Aorta (tissue), 5 donors: Measurements from ENCODE around the gene IRX5. TPM values are rescaled to one million over a fixed set of nuclear protein-coding genes. Genes with fewer than 3 reads are reported as not detected.

Experiments used
- ATAC-seq: fragments of 200-7000 bp; cut with Tn5 transposase; one replicate; pipeline ENCODE4 v1.9.1; 2022; ENCODE audit warnings: moderate library complexity; ENCODE audit not compliant: low FRiP score
- DNase-seq, 2 donors: peaks; one replicate each; pipeline ENCODE4 v3.0.0-alpha.2; 2020
- H3K27ac ChIP-seq, 2 donors: one replicate each; pipeline ENCODE4 v1.5.1; 2013; ENCODE audit warnings: low read length in 2 of 2, mild to moderate bottlenecking in 2 of 2, moderate library complexity in 2 of 2, control low read depth in 1 of 2, inconsistent platforms in 1 of 2, low read depth in 1 of 2
- H3K27me3 ChIP-seq, 2 donors: one replicate each; pipeline ENCODE4 v1.6.1; 2013; ENCODE audit warnings: control low read depth in 1 of 2, low read length in 1 of 2, mild to moderate bottlenecking in 1 of 2, moderate library complexity in 1 of 2; ENCODE audit not compliant: insufficient read depth in 2 of 2, control insufficient read depth in 1 of 2
- H3K36me3 ChIP-seq, 2 donors: one replicate each; pipeline ENCODE4 v1.6.1; 2013; ENCODE audit warnings: control low read depth in 1 of 2, low read length in 1 of 2, mild to moderate bottlenecking in 1 of 2; ENCODE audit not compliant: insufficient read depth in 2 of 2, control insufficient read depth in 1 of 2
- H3K4me1 ChIP-seq, 2 donors: one replicate each; pipeline ENCODE4 v1.6.1; 2013; ENCODE audit warnings: low read length in 2 of 2, control low read depth in 1 of 2, mild to moderate bottlenecking in 1 of 2, moderate library complexity in 1 of 2; ENCODE audit not compliant: insufficient read depth in 2 of 2, control insufficient read depth in 1 of 2
- H3K4me3 ChIP-seq, 2 donors: one replicate each; pipeline ENCODE4 v1.5.1; 2013; ENCODE audit warnings: low read length in 2 of 2, control low read depth in 1 of 2, mild to moderate bottlenecking in 1 of 2
- H3K9me3 ChIP-seq: one replicate; pipeline ENCODE4 v1.6.1; 2013; ENCODE audit warnings: mild to moderate bottlenecking, low read length; ENCODE audit not compliant: control insufficient read depth
- WGBS, 2 donors: extraction: QIAGEN DNeasy Blood & Tissue Kit; methylation state at CpG; one replicate each; pipeline ENCODE4 v1.1.7; 2013; 5-methylcytosine and 5-hydroxymethylcytosine counted together
- intact Hi-C, 2 donors: fragments of 100-400 bp; cut with DNase I; formaldehyde crosslinking; loops; one replicate each; pipeline versions ENCODE4 v1.14.2 to v1.15.0; 2022
- polyA plus RNA-seq, 2 donors: library from polyadenylated mRNA; stranded (reverse); fragments of 200-250 nt; gene quantifications; one replicate each; pipeline ENCODE4 v1.2.3, GENCODE V29; 2013
- total RNA-seq, 2 donors: library from RNA; stranded (reverse); fragmentation: NEBNext Ultra II Directional; extraction: Animal tissue kit (Norgen Biotek cat#: 25700); gene quantifications; one replicate each; pipeline ENCODE4 v1.2.1, GENCODE V29; 2021
- donor health status: healthy with polysubstance abuse.
- donor health status: Bipolar disorder and iron deficiency.
- donor health status: DM: no; HTN: no; CAD: no.
- donor health status: DM: no; HTN: no; CAD: no.
- donor health status: DM: yes; HTN: yes; CAD: no.

The IRX5 gene
- total and polyA plus RNA-seq, 4 donors, result 0.91 to 1.7 (median 0.96) TPM; not detected in 1

DNA sequence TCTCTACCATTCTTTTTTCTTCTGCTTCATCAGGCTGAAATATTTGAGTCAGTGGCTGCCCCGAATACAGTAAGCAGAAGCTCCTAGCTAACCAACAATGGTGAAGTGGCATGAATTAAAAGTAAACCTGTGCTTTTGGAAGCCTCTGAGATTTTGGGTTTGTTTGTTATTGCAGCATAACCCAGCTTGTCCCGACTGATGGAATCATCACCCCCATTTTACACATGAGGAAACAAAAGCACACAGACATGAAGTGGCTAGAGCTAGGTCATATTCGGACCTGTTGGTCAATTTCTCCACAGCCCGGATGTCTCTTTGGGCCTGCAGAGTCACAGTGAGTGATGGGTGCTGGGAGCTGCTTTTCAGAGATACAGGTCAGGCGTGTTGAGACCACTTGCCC is 39.4 kb downstream of the IRX5 start:
- H3K9me3 ChIP-seq, result no peaks in the 10 kb centered on the region
- ATAC-seq (no peak), DNase-seq (no peak)
- H3K27me3 ChIP-seq, result peaks cover 0 to 2% of the 10 kb centered on the region in 2 donors
- intact Hi-C loops, result no loop called here
- H3K27ac ChIP-seq, result no peak overlapping the region
- H3K36me3 ChIP-seq, result no peaks in the 10 kb centered on the region
- no peaks in the 10 kb centered on the region for H3K4me1 ChIP-seq
- WGBS, 2 donors, result 86 to 93% methylated on average over 5 of the region's 5 CpGs
- H3K4me3 ChIP-seq, result no peak overlapping the region

DNA sequence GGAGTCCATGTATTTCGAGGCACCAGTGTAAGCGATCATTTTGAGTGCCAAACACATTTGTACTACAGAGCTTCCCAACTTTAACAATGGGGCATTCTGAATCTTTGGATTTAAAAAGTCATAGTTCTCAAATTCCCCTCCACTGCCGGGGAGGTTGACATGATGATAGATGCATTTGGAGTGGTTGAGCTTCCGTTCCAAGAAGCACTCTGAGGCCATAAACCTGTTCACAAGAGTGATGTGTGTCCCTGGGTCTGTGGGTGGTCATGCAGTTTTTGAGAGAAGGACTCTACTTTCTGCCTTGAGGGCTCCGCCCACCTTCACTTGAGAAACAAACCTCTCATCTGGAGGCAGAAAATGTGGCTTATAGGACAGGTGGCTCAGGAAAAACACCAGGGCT is 43.7 kb downstream of the IRX5 start:
- 37 to 39% methylated on average over 5 of the region's 5 CpGs for WGBS, 2 donors
- no peaks in the 10 kb centered on the region for H3K9me3 ChIP-seq
- DNase-seq (no peak), ATAC-seq (no peak)
- H3K27me3 ChIP-seq, result peaks cover 0 to 2% of the 10 kb centered on the region in 2 donors
- H3K4me1 ChIP-seq, result no peaks in the 10 kb centered on the region
- H3K27ac ChIP-seq, result no peak overlapping the region
- no peaks in the 10 kb centered on the region for H3K36me3 ChIP-seq
- intact Hi-C loops, result no loop called here
- H3K4me3 ChIP-seq, result no peak overlapping the region

DNA sequence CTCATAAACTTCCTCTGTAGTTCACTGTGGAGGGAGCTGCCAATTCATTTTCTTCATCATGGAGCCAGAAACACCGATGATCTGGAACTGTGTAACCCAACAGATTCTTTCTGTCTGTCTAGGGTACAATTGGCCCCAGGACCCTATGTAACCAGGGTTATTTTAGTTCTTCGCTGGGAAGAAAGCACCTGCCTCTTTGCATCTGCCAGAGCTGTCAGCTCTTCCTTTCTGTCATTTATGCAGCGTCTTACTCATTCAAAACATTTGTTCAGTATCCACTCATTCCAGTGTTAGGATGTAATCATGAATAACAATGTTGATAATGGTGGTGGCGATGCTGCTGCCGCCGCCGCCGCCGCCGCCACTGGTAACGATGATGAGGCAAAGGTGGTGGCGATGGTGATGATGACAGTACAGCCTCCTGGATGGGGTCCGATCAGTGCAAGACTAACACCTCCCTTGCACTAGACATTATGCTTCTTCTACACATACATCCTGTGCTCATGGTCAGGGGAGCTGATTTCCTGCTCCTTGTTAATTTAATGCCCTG is 46.1 kb downstream of the IRX5 start:
- H3K27me3 ChIP-seq, result peaks cover 0 to 2% of the 10 kb centered on the region in 2 donors
- ATAC-seq (no peak), DNase-seq (no peak)
- 93 to 95% methylated on average over 13 of the region's 13 CpGs for WGBS, 2 donors
- no peak overlapping the region for H3K27ac ChIP-seq
- no peaks in the 10 kb centered on the region for H3K36me3 ChIP-seq
- intact Hi-C loops, result no loop called here
- no peaks in the 10 kb centered on the region for H3K9me3 ChIP-seq
- no peaks in the 10 kb centered on the region for H3K4me1 ChIP-seq
- H3K4me3 ChIP-seq, result no peak overlapping the region

- Histone ChIP-seq H3K4me3 (no peak overlapping the region), H3K4me1 (no peaks in the 10 kb centered on the region), H3K27ac (no peak overlapping the region), H3K36me3 (no peaks in the 10 kb centered on the region), H3K27me3 (peaks cover 0 to 2% of the 10 kb centered on the region in 2 donors), H3K9me3 (no peaks in the 10 kb centered on the region)
- DNase-seq, result no peak
- 77 to 82% methylated on average over 4 of the region's 4 CpGs for WGBS, 2 donors
- ATAC-seq, result no peak
- intact Hi-C loops, result no loop called here
These were observed 46.5 kb downstream of the IRX5 start for GRCh38 chr16:54977211-54977610.

DNA sequence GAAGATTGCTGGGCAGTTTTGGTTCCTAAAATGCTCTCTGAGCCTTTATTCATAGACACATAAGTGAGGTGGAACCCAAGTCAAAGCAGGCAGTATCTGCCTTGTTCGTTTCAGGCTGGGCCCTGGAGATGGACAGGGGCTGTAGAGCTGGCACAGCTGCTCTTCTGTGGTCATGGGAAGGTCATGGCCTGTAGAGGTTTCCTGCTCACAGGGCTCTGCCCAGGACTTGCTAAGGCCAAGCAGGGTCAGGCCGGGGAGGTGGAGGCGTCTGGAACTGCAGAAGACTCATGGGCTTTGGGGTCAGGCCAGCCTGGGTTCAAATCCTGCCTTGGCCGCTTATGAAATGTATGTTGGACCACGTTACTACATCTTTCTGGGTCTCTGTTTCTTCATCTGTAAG is 50.2 kb downstream of the IRX5 start:
- H3K27ac ChIP-seq, result no peak overlapping the region
- intact Hi-C loops, result no loop called here
- H3K36me3 ChIP-seq, result no peaks in the 10 kb centered on the region
- DNase-seq (no peak), ATAC-seq (no peak)
- no peak overlapping the region for H3K4me3 ChIP-seq
- H3K4me1 ChIP-seq, result no peaks in the 10 kb centered on the region
- H3K9me3 ChIP-seq, result no peaks in the 10 kb centered on the region
- WGBS, 2 donors, result 88 to 94% methylated on average over 5 of the region's 5 CpGs
- H3K27me3 ChIP-seq, result no peaks in the 10 kb centered on the region
